Astrocyte (in vitro differentiated cells and primary cell): ENCODE data around the gene CBX6.

ENCODE experiments used
- EZH2 ChIP-seq: IDR thresholded peaks from 2 replicates; pipeline ENCODE4 v1.6.1; 2012; ENCODE audit warnings: mild to moderate bottlenecking, low read length, inconsistent platforms; ENCODE audit not compliant: insufficient read depth
- TF ChIP-seq, protein P1 (sequence below): IDR thresholded peaks from 2 replicates; pipeline ENCODE4 v1.5.1; 2011; ENCODE audit warnings: low read depth, mild to moderate bottlenecking, inconsistent platforms, low read length, moderate library complexity; ENCODE audit not compliant: insufficient read depth

DNA sequence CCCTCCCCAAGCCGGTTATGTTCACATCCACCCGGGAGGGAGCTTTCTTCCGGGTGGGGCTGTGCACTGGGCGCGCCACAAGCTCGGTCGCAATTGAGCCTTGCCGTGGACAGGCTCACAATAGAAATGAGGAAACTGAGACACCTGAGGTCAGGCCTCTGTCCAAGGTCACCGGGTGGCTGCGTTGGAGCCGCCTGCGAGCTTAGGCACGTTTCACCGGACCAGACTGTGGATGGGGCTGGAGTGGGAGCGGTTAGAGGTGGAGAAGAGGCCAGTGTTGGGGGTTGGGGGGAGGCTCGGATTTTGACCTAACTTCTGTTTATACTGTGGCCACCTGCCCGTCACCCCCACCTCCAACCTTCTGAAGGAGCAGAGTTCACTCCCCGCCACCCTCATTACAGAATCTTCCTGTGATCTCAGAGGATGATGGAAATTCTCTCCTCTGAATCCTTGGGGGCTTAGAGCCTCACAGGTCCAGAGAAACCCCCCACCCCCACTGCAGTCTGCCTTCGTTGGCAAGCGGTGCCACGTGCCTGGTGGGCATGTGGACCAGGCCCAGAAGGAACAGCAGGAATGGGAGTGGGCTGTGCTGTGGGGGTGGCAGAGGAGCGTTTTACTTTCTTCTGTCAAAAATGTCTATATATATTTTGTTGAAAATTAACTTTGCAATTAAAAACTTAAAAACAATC lies 27.6 kb downstream of the CBX6 start:
- TF ChIP-seq, protein P1, sequence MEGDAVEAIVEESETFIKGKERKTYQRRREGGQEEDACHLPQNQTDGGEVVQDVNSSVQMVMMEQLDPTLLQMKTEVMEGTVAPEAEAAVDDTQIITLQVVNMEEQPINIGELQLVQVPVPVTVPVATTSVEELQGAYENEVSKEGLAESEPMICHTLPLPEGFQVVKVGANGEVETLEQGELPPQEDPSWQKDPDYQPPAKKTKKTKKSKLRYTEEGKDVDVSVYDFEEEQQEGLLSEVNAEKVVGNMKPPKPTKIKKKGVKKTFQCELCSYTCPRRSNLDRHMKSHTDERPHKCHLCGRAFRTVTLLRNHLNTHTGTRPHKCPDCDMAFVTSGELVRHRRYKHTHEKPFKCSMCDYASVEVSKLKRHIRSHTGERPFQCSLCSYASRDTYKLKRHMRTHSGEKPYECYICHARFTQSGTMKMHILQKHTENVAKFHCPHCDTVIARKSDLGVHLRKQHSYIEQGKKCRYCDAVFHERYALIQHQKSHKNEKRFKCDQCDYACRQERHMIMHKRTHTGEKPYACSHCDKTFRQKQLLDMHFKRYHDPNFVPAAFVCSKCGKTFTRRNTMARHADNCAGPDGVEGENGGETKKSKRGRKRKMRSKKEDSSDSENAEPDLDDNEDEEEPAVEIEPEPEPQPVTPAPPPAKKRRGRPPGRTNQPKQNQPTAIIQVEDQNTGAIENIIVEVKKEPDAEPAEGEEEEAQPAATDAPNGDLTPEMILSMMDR: no peak
- TF ChIP-seq EZH2: peak; percentile 69
